ENCODE results near the gene KATNA1.

- no peak for TF ChIP-seq CTCF (IDR thresholded peaks at IDR 0.05 in 2 of 3, conservative IDR thresholded peaks at IDR 0.05 in 1 of 3; ENCODE audit: borderline replicate concordance in 1 of 3, insufficient read depth in 1 of 3, low read depth in 2 of 3, low read length in 2 of 3)
- TF ChIP-seq REST (IDR thresholded peaks at IDR 0.05; ENCODE audit: low read depth): no peak
- no peak for TF ChIP-seq ZFX (IDR thresholded peaks at IDR 0.05)
- no peak for TF ChIP-seq EZH2 (IDR thresholded peaks at IDR 0.05)
- no peak for TF ChIP-seq POLR2A (IDR thresholded peaks at IDR 0.05; ENCODE audit: borderline replicate concordance, extremely low read depth, insufficient read depth, insufficient read length)
- TF ChIP-seq POLR2AphosphoS5 (IDR thresholded peaks at IDR 0.05; ENCODE audit: low read depth, low read length): no peak
- TF ChIP-seq MAX (IDR thresholded peaks at IDR 0.05): no peak
- TF ChIP-seq SP1 (IDR thresholded peaks at IDR 0.05; ENCODE audit: low read depth): no peak
Observed at GRCh38 chr6:149627672-149628071, 20.8 kb downstream of the KATNA1 start.
